BLaER1 (cell line): ENCODE measurements around the gene C11orf97.
A peak's percentile ranks its signal among the peaks of the same experiment; 100 is the strongest.
"Not testable (repeated sequence)": the region's sequence is repeated elsewhere in the genome, so short reads cannot be mapped to it uniquely, and the experiment has no call there.

Experiments
- H3K27ac ChIP-seq: shearing (Covaris generic); formaldehyde crosslinking; 2 replicates; pipeline ENCODE4 v1.8.1; 2022
- H3K27me3 ChIP-seq: shearing (Covaris generic); formaldehyde crosslinking; 2 replicates; pipeline ENCODE4 v1.8.1; 2022
- H3K36me3 ChIP-seq: shearing (Covaris generic); formaldehyde crosslinking; 2 replicates; pipeline ENCODE4 v1.8.1; 2022
- H3K4me1 ChIP-seq: shearing (Covaris generic); formaldehyde crosslinking; 2 replicates; pipeline ENCODE4 v1.8.1; 2022
- H3K4me2 ChIP-seq: shearing (Covaris generic); formaldehyde crosslinking; 2 replicates; pipeline ENCODE4 v1.8.1; 2022
- H3K4me3 ChIP-seq: shearing (Covaris generic); formaldehyde crosslinking; 2 replicates; pipeline ENCODE4 v1.8.1; 2022
- H3K9ac ChIP-seq: shearing (Covaris generic); formaldehyde crosslinking; 2 replicates; pipeline ENCODE4 v1.8.1; 2022
- H3K9me3 ChIP-seq: shearing (Covaris generic); formaldehyde crosslinking; 2 replicates; pipeline ENCODE4 v1.8.1; 2022
- H4K20me1 ChIP-seq: shearing (Covaris generic); formaldehyde crosslinking; 2 replicates; pipeline ENCODE4 v1.8.1; 2022
- Cebpa-rat ChIP-seq: shearing (Covaris generic); IDR thresholded peaks from 2 replicates; pipeline ENCODE4 v1.8.1; 2022

C11orf97 gene

DNA sequence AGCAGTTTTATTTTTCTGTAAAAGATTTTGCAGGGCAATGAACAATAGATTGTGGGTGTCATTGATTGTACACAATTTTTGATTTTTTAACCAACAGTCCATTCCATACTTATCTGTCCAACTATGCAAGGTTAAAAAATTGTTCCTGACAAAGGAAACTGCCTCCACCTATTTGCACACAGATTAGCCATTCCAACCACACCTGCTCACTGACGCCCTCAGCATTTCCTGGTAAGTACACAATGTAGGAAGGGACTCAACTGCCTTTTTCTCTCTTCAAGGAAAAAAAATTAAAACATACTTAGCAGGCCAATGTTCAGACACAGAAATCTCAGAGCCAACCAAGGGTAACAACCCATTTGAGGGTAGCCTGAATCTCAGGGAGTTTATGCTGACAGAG, 27.2 kb downstream of the C11orf97 start:
- no peak overlapping the region for H3K4me2 ChIP-seq
- TF ChIP-seq Cebpa-rat: no peak

GRCh38 chr11:94543695-94544645, 31.7 kb downstream of the C11orf97 start, which contains the start of gene FUT4:
Gene FUT4, plus strand, starts transcription at chr11:94543921. Its CDS starts 213 bp downstream, at chr11:94544134.
- peak within 1 kb of the TSS; percentile 83 for H3K4me3 ChIP-seq
- peak within 1 kb of the TSS; percentile 94 for H3K9ac ChIP-seq
- H3K4me1 ChIP-seq: peaks cover 52% of the 10 kb centered on the region
- H3K27me3 ChIP-seq: no peaks in the 10 kb centered on the region
- H3K36me3 ChIP-seq: peaks cover 17% of the 10 kb centered on the region
- H3K9me3 ChIP-seq: no peaks in the 10 kb centered on the region
- peaks cover 44% of the 10 kb centered on the region for H4K20me1 ChIP-seq
- H3K4me2 ChIP-seq: peak within 1 kb of the TSS; percentile 86
- H3K27ac ChIP-seq: peak within 1 kb of the TSS; percentile 98
- TF ChIP-seq Cebpa-rat: no peak

More for the DNA sequence above, 27.2 kb downstream of the C11orf97 start:
- Histone ChIP-seq H3K4me3 (no peak overlapping the region), H4K20me1 (no peaks in the 10 kb centered on the region), H3K9ac (no peak overlapping the region), H3K9me3 (no peaks in the 10 kb centered on the region), H3K27ac (no peak overlapping the region), H3K4me1 (peaks cover 11% of the 10 kb centered on the region), H3K36me3 (no peaks in the 10 kb centered on the region), H3K27me3 (no peaks in the 10 kb centered on the region)

GRCh38 chr11:94544646-94545263, 32.5 kb downstream of the C11orf97 start:
- Histone ChIP-seq H3K36me3 (peaks cover 21% of the 10 kb centered on the region), H3K4me1 (peaks cover 52% of the 10 kb centered on the region), H3K9me3 (no peaks in the 10 kb centered on the region), H3K4me2 (peak overlapping the region; percentile 86), H3K4me3 (peak overlapping the region; percentile 83), H3K27ac (peak overlapping the region; percentile 98), H3K9ac (peak overlapping the region; percentile 94), H3K27me3 (no peaks in the 10 kb centered on the region), H4K20me1 (peaks cover 52% of the 10 kb centered on the region)
- TF ChIP-seq Cebpa-rat: no peak

DNA sequence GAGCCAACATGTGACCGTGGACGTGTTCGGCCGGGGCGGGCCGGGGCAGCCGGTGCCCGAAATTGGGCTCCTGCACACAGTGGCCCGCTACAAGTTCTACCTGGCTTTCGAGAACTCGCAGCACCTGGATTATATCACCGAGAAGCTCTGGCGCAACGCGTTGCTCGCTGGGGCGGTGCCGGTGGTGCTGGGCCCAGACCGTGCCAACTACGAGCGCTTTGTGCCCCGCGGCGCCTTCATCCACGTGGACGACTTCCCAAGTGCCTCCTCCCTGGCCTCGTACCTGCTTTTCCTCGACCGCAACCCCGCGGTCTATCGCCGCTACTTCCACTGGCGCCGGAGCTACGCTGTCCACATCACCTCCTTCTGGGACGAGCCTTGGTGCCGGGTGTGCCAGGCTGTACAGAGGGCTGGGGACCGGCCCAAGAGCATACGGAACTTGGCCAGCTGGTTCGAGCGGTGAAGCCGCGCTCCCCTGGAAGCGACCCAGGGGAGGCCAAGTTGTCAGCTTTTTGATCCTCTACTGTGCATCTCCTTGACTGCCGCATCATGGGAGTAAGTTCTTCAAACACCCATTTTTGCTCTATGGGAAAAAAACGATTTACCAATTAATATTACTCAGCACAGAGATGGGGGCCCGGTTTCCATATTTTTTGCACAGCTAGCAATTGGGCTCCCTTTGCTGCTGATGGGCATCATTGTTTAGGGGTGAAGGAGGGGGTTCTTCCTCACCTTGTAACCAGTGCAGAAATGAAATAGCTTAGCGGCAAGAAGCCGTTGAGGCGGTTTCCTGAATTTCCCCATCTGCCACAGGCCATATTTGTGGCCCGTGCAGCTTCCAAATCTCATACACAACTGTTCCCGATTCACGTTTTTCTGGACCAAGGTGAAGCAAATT, 33.3 kb downstream of the C11orf97 start:
- no peak for TF ChIP-seq Cebpa-rat
- Histone ChIP-seq H3K4me3 (peak overlapping the region; percentile 83), H3K27me3 (no peaks in the 10 kb centered on the region), H3K36me3 (peaks cover 21% of the 10 kb centered on the region), H3K9me3 (no peaks in the 10 kb centered on the region), H3K4me1 (peaks cover 52% of the 10 kb centered on the region), H3K4me2 (peak overlapping the region; percentile 86), H3K9ac (peak overlapping the region; percentile 94), H4K20me1 (peaks cover 59% of the 10 kb centered on the region), H3K27ac (peak overlapping the region; percentile 98)

GRCh38 chr11:94546162-94546470, 33.9 kb downstream of the C11orf97 start:
- Histone ChIP-seq H3K9me3 (no peaks in the 10 kb centered on the region), H3K27ac (no peak overlapping the region), H3K36me3 (peaks cover 21% of the 10 kb centered on the region), H3K27me3 (no peaks in the 10 kb centered on the region), H4K20me1 (peaks cover 64% of the 10 kb centered on the region), H3K4me2 (peak overlapping the region; percentile 86), H3K4me3 (peak overlapping the region; percentile 83), H3K4me1 (peaks cover 52% of the 10 kb centered on the region), H3K9ac (peak overlapping the region; percentile 39)
- TF ChIP-seq Cebpa-rat: no peak

DNA sequence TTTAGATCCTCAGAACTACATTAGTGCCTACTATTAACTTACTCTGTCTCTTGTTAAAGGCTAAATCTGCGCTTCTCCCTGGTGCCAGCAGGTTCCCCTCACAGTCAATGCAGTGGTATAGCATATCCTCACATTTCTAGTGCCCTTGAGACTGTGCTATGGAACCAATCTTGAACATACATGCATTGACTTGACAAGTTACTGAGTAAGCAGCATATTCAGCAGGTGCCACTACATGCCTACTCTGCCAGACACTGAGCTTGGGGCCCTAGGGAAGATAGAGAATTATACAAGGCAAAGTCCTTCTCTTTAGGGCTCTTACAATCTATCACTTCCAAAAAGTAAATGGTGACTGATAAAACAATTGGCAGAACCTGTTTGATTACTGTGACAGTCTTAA, 34.6 kb downstream of the C11orf97 start:
- peak overlapping the region; percentile 39; the same call in 1 of the 2 replicates for H3K9ac ChIP-seq
- H3K4me1 ChIP-seq: peaks cover 52% of the 10 kb centered on the region
- peak overlapping the region; percentile 83; the same call in 1 of the 2 replicates for H3K4me3 ChIP-seq
- H3K4me2 ChIP-seq: peak overlapping the region; percentile 86
- peaks cover 21% of the 10 kb centered on the region for H3K36me3 ChIP-seq
- TF ChIP-seq Cebpa-rat: no peak
- peaks cover 64% of the 10 kb centered on the region for H4K20me1 ChIP-seq
- H3K27ac ChIP-seq: no peak overlapping the region
- no peaks in the 10 kb centered on the region for H3K9me3 ChIP-seq
- no peaks in the 10 kb centered on the region for H3K27me3 ChIP-seq

GRCh38 chr11:94549146-94549545, 36.9 kb downstream of the C11orf97 start:
- H3K27me3 ChIP-seq: no peaks in the 10 kb centered on the region
- 0 out of 2 replicates have a peak overlapping the region, but pooled peaks have one; percentile 86 for H3K4me2 ChIP-seq
- H4K20me1 ChIP-seq: peaks cover 64% of the 10 kb centered on the region
- H3K36me3 ChIP-seq: peaks cover 21% of the 10 kb centered on the region
- H3K4me1 ChIP-seq: peaks cover 43% of the 10 kb centered on the region
- H3K9ac ChIP-seq: no peak overlapping the region
- H3K4me3 ChIP-seq: no peak overlapping the region
- no peaks in the 10 kb centered on the region for H3K9me3 ChIP-seq
- no peak for TF ChIP-seq Cebpa-rat
- H3K27ac ChIP-seq: no peak overlapping the region

- H3K27me3 ChIP-seq: no peaks in the 10 kb centered on the region
- no peak overlapping the region for H3K27ac ChIP-seq
- H3K4me2 ChIP-seq: no peak overlapping the region
- peaks cover 54% of the 10 kb centered on the region for H4K20me1 ChIP-seq
- H3K4me1 ChIP-seq: peaks cover 32% of the 10 kb centered on the region
- H3K4me3 ChIP-seq: no peak overlapping the region
- no peak overlapping the region for H3K9ac ChIP-seq
- no peaks in the 10 kb centered on the region for H3K9me3 ChIP-seq
- no peak for TF ChIP-seq Cebpa-rat
- H3K36me3 ChIP-seq: peaks cover 14% of the 10 kb centered on the region
Measured at GRCh38 chr11:94550513-94550912, 38.3 kb downstream of the C11orf97 start.

DNA sequence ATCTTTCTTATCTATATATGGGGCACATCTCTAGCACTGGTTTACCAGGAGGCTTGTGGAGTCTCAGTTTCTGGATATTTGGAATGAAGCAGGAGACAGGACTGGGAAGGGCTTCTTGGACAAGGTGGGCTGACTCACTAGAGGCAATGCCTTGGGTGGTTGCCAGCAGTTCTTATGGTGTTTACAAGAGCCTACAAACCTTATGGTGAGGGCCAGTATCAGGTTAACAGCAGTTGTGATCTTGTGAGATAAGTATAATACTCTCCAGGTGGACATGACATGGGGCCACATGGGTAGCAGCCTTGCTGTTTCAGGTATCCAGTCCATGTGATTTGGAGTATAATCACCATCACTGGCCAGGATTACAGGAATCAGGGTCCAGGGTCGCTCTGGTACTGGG, 41.7 kb downstream of the C11orf97 start:
- H3K4me1 ChIP-seq: peaks cover 7% of the 10 kb centered on the region; the same call in 1 of the 2 replicates
- H3K36me3 ChIP-seq: peaks cover 5% of the 10 kb centered on the region; the same call in 1 of the 2 replicates
- TF ChIP-seq Cebpa-rat: no peak
- H3K9ac ChIP-seq: no peak overlapping the region
- peaks cover 20% of the 10 kb centered on the region for H4K20me1 ChIP-seq
- no peaks in the 10 kb centered on the region for H3K27me3 ChIP-seq
- H3K27ac ChIP-seq: no peak overlapping the region
- no peak overlapping the region for H3K4me3 ChIP-seq
- no peak overlapping the region for H3K4me2 ChIP-seq
- no peaks in the 10 kb centered on the region for H3K9me3 ChIP-seq

- not testable (repeated sequence) for H3K27ac ChIP-seq, H3K27me3 ChIP-seq, H3K36me3 ChIP-seq, H4K20me1 ChIP-seq, H3K4me3 ChIP-seq, H3K9ac ChIP-seq, H3K9me3 ChIP-seq, H3K4me1 ChIP-seq, H3K4me2 ChIP-seq
Measured at GRCh38 chr11:94555752-94556329, 43.6 kb downstream of the C11orf97 start.
